ENCODE results near the gene CADPS.

CADPS gene

DNA sequence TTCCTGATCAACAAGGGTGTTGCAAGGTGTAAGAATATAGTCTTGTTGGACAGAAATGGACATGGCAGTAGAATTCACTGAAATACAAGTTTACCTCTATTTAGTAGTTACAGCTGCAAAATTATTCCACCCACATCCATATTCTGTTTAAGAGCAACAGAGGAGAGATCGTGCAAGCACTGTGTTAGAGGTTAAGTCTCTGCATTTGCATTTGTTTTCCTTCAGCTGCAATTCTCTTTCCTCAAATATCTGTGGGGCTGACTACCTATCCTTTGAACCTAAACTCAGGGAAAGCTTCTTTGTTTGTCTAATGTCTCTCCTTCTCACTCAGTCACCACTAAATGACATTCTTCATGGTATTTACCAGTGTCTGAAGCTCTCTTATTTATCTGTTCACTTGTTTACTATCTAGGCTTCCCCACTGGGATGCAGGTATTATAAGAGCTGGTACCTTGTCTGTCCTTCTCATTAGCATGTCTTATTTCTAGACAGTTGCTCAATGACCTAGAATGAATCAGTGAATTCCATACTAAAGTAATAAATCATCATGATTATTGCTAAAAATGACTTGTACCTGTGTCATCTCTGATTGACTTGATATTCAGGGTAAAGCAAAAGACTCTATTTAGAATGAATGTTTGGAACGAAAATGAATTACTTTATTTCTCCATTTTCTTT lies 326.5 kb downstream of the CADPS start:
- DNase-seq, result no peak

GRCh38 chr3:62546266-62546665 lies 328.9 kb downstream of the CADPS start:
- DNase-seq, result no peak

- DNase-seq, result no peak
Observed at GRCh38 chr3:62542185-62542584, 333.0 kb downstream of the CADPS start.

DNA sequence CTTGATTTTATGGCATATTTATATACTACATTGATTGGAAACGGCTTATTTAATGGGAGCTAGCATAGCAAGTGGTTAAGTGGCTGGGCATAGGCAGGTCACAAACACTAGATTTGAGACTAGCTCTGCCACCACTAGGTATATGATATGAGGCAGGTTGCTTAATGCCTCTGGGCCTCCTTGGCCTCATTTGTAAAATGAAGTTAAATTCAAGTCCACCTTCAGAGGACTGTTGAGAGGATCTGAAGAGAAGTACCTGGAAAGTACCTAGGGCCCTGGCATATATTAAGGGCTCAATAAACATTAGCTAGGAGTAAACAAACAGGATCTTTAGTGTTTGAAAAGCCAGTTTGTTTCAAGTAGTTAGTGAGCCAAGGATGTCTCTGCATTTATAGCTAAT lies 335.5 kb downstream of the CADPS start:
- no peak for DNase-seq

DNA sequence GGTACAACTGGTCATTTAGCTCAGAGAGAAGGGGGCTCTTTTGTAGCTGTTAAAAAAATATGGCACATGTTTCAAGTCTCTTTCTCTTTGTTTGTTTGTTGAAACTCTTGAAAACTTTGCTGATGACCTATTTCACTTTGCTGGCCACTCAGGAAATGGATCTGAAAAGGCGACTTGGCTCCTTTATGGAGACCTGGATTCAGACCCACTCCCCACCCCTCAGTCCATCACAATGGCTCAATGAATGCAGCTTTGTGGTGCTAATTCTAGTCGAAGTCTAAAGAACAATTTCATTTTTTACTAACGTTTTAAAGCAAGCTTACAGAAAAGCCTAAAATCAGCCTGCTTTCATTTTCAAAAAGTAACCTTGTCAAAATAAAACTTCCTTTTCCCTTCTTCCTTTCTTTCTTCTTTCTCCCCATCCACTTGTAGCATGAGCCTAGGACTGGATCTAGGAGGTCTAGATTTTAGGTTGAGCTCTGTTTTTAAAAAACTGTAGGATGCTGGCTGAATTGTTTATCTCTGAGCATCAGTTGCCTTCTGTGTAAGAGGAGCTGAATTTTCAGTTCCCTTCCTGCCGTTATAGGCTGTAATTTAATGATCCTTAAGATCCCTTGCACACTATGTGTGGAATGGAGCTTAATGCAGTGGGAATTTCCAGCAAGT lies 336.4 kb downstream of the CADPS start:
- no peak for DNase-seq

DNA sequence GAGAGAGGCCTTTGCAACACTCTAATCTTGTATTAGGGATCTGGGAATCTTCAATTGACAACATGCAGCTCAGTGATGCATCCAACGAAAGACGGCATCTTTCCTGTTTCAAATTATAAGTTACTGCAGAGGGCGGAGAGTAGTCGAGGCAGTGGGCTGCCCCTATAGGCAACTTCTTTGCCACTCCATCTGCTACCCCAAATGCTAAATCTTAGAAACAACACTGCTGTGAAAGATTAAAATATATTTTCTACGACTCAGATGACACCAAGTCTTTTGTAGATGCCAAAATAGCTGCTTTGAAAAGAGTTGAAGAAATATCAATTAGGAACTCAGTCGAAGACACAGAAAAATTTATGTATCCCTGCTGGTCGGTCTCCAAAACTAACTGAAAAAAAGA lies 340.9 kb downstream of the CADPS start:
- no peak for DNase-seq

- no peak for DNase-seq
Observed at GRCh38 chr3:62532796-62533195, 342.4 kb downstream of the CADPS start.

GRCh38 chr3:62531981-62532380 lies 343.2 kb downstream of the CADPS start:
- DNase-seq, result no peak

DNA sequence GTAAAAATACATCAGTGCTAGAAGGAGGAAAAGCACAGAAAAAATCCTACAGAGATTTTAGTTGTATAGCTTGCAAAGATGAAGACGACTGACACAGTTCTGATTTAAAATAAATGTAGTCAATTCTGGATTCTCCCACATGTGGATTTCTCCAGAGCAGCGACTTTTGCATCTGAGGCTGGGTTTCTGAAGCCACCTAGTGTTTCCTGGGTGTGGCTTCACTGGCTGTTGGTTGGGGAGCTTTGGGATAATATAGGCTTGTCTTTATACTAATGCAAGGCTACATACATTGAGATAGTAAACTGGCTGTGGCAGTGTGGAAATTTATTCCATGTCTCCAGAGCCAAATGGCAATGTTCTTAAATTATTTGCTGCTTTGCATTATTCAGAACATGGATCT lies 343.7 kb downstream of the CADPS start:
- no peak for DNase-seq

GRCh38 chr3:62529230-62529629 lies 346.0 kb downstream of the CADPS start:
- no peak for DNase-seq

DNA sequence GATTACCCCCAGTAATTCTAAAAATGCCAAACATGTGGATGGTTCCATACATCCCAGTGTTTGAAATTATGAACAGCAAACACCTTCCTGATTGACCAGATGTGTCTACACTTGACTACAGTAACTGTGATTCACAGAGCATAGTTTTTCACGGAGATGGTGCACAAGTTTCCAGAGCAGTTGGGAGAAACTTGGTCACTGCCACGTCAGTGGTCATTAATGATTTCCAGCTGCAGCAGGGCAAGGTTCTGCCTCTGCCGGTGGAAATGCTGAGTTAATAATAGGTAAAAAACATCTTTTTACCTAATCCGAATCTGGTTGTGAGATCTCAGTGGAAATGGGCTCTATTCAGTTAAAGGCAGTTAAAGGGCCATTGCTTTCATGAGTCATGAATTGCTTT lies 347.7 kb downstream of the CADPS start:
- no peak for DNase-seq

- DNase-seq, result no peak
Observed at GRCh38 chr3:62525281-62525680, 349.9 kb downstream of the CADPS start.

DNA sequence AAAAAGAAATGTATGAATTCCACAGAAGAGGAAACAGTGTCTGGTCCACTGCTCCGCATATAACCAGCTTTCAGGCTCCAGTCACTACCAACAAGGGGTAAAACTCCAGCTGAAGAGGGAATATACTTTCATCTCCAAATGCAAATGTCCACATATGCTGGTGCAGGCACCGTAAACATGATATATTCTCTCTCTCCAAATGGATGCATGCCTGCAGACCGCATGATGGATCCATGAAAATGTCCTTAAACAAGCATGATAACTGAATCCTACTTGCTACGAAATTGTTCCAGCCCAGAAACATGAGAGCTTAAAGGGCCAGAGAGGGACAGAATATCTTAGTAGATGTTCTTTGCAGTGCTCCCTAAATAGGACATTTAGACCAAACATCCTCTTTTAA lies 351.5 kb downstream of the CADPS start:
- DNase-seq, result no peak

GRCh38 chr3:62521464-62522105 lies 353.6 kb downstream of the CADPS start:
- DNase-seq, result no peak

DNA sequence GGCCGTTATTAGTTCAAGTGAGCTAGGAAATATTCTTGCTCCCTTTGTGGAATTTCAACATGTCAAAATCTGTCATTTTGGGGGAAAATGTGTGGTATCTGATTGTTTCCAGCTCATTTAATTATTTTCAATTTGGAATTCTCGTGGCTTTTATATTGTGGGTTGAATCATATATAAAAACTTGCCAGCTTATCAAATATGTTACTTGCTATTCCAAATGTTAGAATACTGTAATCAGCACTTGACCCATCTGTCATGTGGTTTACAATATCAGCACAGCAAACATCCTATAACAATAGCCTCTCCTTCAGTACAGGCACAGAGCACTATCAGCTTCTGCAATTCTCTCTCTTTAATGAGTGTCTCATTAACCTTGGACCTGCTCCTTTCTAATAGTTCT lies 371.7 kb downstream of the CADPS start:
- DNase-seq, result no peak

- DNase-seq, result no peak
Observed at GRCh38 chr3:62502315-62503300, 372.6 kb downstream of the CADPS start.

GRCh38 chr3:62501289-62501668 lies 373.9 kb downstream of the CADPS start:
- DNase-seq, result no peak

GRCh38 chr3:62500556-62501288 lies 374.5 kb downstream of the CADPS start:
- no peak for DNase-seq

- no peak for DNase-seq
Observed at GRCh38 chr3:62497156-62497555, 378.1 kb downstream of the CADPS start.

- no peak for DNase-seq
Observed at GRCh38 chr3:62496503-62496902, 378.7 kb downstream of the CADPS start.

- DNase-seq, result no peak
Observed at GRCh38 chr3:62493109-62493801, 382.0 kb downstream of the CADPS start.

- no peak for DNase-seq
Observed at GRCh38 chr3:62482961-62483360, 392.3 kb downstream of the CADPS start.
